ENCODE results near the gene WDFY2.

GRCh38 chr13:51643882-51644281 lies 59.6 kb downstream of the WDFY2 start:
- TF ChIP-seq USF2 (IDR thresholded peaks at IDR 0.05; ENCODE audit: low read length) (no peak), JUN (IDR thresholded peaks at IDR 0.05; ENCODE audit: low read depth, low read length) (no peak), RAD21 (IDR thresholded peaks at IDR 0.05 in 1 of 2, conservative IDR thresholded peaks at IDR 0.05 in 1 of 2; ENCODE audit: low read depth in 2 of 2, low read length in 2 of 2) (no peak), FOSL1 (IDR thresholded peaks at IDR 0.05; ENCODE audit: insufficient read depth, low read depth, low read length) (no peak), SIX5 (IDR thresholded peaks at IDR 0.05; ENCODE audit: low read depth, low read length) (no peak), CEBPB (IDR thresholded peaks at IDR 0.05; ENCODE audit: low read depth, low read length) (no peak), CTCF (IDR thresholded peaks at IDR 0.05; ENCODE audit: control extremely low read depth in 1 of 3, insufficient read depth in 1 of 3, low read depth in 1 of 3, low read length in 3 of 3) (no peak), TCF12 (IDR thresholded peaks at IDR 0.05; ENCODE audit: low read depth, low read length) (no peak), BCL11A (IDR thresholded peaks at IDR 0.05; ENCODE audit: low read depth in 2 of 2, low read length in 2 of 2) (no peak), POLR2A (IDR thresholded peaks at IDR 0.05; ENCODE audit: control extremely low read depth in 1 of 2, low read depth in 2 of 2, low read length in 2 of 2) (no peak), ATF2 (IDR thresholded peaks at IDR 0.05; ENCODE audit: low read length) (no peak)

Data from H1 (cell line).